Spleen (tissue), 7 donors: ENCODE results near the gene PTPRN2.

Source experiments
- POLR2A ChIP-seq, 3 donors: fragments of 450-650 bp; IDR thresholded peaks; one replicate each; pipeline ENCODE4 v1.5.1; 2017; ENCODE audit warnings: antibody characterized with exemption in 3 of 3, mild to moderate bottlenecking in 1 of 3
- TF ChIP-seq, protein P1 (sequence below), 11 experiments: fragments of 200-600 bp in 7 of 11; fragments of 450-650 bp in 4 of 11; sonication (generic) in 4 of 11; IDR thresholded peaks in 8 of 11; conservative IDR thresholded peaks in 3 of 11; 1 replicate in 7 of 11; 2 replicates in 4 of 11; pipeline versions ENCODE4 v1.4.0 to v1.8.0; 2016 to 2021; ENCODE audit warnings: antibody characterized with exemption in 11 of 11, inconsistent platforms in 4 of 11, mild to moderate bottlenecking in 1 of 11
- donor health status: DM: no; HTN: no; CAD: no; lungs with moderate emphysema.
- donor health status: DM: no; HTN: no; CAD: no.
- donor health status: DM: no; HTN: no; CAD: no.

- TF ChIP-seq, protein P1, sequence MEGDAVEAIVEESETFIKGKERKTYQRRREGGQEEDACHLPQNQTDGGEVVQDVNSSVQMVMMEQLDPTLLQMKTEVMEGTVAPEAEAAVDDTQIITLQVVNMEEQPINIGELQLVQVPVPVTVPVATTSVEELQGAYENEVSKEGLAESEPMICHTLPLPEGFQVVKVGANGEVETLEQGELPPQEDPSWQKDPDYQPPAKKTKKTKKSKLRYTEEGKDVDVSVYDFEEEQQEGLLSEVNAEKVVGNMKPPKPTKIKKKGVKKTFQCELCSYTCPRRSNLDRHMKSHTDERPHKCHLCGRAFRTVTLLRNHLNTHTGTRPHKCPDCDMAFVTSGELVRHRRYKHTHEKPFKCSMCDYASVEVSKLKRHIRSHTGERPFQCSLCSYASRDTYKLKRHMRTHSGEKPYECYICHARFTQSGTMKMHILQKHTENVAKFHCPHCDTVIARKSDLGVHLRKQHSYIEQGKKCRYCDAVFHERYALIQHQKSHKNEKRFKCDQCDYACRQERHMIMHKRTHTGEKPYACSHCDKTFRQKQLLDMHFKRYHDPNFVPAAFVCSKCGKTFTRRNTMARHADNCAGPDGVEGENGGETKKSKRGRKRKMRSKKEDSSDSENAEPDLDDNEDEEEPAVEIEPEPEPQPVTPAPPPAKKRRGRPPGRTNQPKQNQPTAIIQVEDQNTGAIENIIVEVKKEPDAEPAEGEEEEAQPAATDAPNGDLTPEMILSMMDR (IDR thresholded peaks at IDR 0.05 in 8 of 11, conservative IDR thresholded peaks at IDR 0.05 in 3 of 11): no peak
- TF ChIP-seq POLR2A (IDR thresholded peaks at IDR 0.05): no peak
These were observed 1021.0 kb downstream of the PTPRN2 start for GRCh38 chr7:157566631-157567006.
